Large intestine (tissue), 3 donors: ENCODE measurements around the gene PRDM16. TPM values are rescaled to one million over a fixed set of nuclear protein-coding genes. Genes with fewer than 3 reads are reported as not detected.

Experiments
- DNase-seq, 2 donors: peaks; one replicate each; pipeline versions ENCODE4 v3.0.0 to v3.0.0-alpha.2; 2013
- H3K27ac ChIP-seq: one replicate; pipeline ENCODE4 v1.5.1; 2013; ENCODE audit warnings: low read length
- H3K27me3 ChIP-seq: 2 replicates; pipeline ENCODE4 v1.6.1; 2013; ENCODE audit warnings: low read length; ENCODE audit not compliant: control insufficient read depth, insufficient read depth
- H3K36me3 ChIP-seq: 2 replicates; pipeline ENCODE4 v1.6.1; 2013; ENCODE audit warnings: low read length; ENCODE audit not compliant: control insufficient read depth, insufficient read depth
- H3K4me1 ChIP-seq: one replicate; pipeline ENCODE4 v1.6.1; 2013; ENCODE audit warnings: low read length; ENCODE audit not compliant: control insufficient read depth, insufficient read depth
- H3K4me3 ChIP-seq: one replicate; pipeline ENCODE4 v1.5.1; 2013; ENCODE audit warnings: low read length
- H3K9me3 ChIP-seq: one replicate; pipeline ENCODE4 v1.6.1; 2013; ENCODE audit warnings: mild to moderate bottlenecking, low read depth, low read length, moderate library complexity; ENCODE audit not compliant: control insufficient read depth
- WGBS: methylation state at CpG from one replicate; pipeline ENCODE4 v1.1.5; 2013; ENCODE audit warnings: low lambda C conversion rate; ENCODE audit not compliant: insufficient coverage; 5-methylcytosine and 5-hydroxymethylcytosine counted together
- polyA plus RNA-seq: library from polyadenylated mRNA; unstranded; fragments of 120-200 nt; gene quantifications from one replicate; pipeline ENCODE4 v1.2.1, GENCODE V29; 2013

Gene PRDM16
- polyA plus RNA-seq, 1 donor, result 20.6 TPM

DNA sequence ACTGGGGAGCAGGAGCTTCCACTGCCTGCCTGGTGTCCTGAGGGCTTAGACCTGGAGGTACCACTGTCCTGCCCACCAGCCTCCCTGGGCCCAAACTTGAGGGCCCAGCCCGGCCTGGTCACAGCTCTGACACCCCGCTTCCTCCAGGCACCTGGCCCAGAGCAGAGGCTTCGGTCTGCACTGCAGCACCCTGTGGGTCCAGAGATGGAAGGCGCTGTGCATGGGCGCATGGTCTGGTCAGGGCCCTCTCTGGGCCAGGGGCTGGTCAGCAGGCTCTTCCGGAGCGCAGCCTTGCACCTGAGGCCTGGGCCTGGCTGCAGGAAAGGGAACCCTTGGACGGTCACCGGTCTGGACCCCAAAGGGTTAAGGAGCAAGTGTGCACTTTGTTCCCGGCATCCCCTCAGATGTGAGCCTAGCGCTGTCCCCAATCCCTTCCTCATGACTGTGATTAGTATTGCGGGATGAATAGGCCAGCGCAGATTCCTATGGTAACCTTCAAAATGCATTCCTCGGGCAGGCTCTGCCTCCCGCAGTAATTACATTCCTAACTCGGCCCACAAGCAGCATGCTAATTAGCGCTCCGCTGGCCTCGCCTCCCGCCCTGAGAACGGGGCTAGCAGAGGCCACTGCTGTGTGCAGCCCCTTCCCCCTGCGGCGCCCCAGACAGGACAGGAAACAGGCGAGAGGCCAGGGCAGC, 36.3 kb downstream of the PRDM16 start:
- Histone ChIP-seq H3K27me3 (no peaks in the 10 kb centered on the region), H3K4me3 (no peak overlapping the region), H3K36me3 (no peaks in the 10 kb centered on the region), H3K4me1 (peaks cover 2% of the 10 kb centered on the region), H3K9me3 (peaks cover 4% of the 10 kb centered on the region), H3K27ac (no peak overlapping the region)
- no CpG with 5 or more reads among the region's 24 CpGs for WGBS
- DNase-seq, result peak; percentile 25 to 46

DNA sequence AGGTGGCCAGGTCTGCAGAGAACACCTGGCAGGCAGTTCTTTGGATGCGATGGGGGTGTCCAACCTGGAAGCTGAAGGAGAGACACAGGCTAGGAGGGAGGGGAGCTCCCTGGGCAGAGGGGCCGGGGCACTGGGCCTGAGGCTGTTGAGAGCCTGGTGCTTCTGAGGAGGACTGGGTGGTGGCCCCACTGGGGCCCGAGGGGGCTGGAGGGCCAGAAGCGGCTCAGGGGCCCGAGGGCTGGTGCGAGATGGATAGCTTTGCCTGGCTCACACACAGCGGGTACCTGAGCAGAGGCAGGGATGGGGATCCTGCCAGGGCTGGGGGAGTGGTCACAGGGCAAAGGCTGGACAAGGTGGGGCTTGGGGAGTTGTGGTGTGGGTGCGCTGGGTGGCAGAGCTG, 37.2 kb downstream of the PRDM16 start:
- Histone ChIP-seq H3K36me3 (no peaks in the 10 kb centered on the region), H3K4me1 (peaks cover 2% of the 10 kb centered on the region), H3K9me3 (peaks cover 4% of the 10 kb centered on the region), H3K27me3 (no peaks in the 10 kb centered on the region), H3K4me3 (no peak overlapping the region), H3K27ac (no peak overlapping the region)
- no CpG with 5 or more reads among the region's 8 CpGs for WGBS
- DNase-seq, result no peak

DNA sequence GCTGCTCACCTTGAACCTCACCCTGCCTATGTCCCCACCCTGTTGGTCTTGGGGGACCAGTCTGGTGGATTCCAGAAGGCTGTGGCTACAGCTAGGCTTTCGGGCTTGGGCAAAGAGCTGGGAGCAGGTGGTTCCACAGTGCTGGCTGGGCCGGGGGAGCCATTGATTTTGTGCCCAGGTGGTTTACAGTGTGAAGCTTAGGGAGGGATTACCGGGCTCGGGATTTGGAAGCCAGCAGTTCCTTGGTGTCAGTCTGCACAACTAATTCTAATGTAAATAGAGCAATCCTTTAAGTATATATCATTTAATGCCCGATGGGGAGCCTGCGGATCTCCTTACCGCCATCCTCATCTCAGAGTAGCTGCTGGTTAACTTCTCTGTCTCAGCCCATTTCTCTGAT, 38.2 kb downstream of the PRDM16 start:
- Histone ChIP-seq H3K27me3 (no peaks in the 10 kb centered on the region), H3K4me1 (peaks cover 2% of the 10 kb centered on the region), H3K27ac (no peak overlapping the region), H3K9me3 (peaks cover 4% of the 10 kb centered on the region), H3K36me3 (no peaks in the 10 kb centered on the region), H3K4me3 (no peak overlapping the region)
- DNase-seq, result no peak
- no CpG with 5 or more reads among the region's 7 CpGs for WGBS

DNA sequence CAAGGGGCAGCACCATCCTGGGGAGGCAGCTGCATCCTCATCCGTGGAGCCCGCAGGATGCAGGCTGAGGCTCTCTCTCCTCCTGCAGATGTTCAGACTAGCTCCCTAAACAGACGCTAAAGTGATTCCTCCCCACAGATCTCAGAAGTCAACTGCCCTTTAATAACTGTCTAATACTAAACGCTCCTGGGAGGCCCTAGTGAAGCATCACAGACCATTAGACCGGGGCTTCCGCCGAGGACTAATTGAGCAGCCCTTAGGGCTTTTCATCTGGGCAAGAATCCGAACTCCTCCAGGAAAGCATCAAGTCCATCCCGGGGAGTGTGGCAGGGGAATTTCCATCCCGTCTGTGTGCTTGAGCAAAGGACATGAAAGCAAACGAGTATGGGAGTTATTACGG, 40.4 kb downstream of the PRDM16 start:
- Histone ChIP-seq H3K4me1 (peaks cover 2% of the 10 kb centered on the region), H3K4me3 (no peak overlapping the region), H3K27ac (no peak overlapping the region), H3K36me3 (no peaks in the 10 kb centered on the region), H3K27me3 (no peaks in the 10 kb centered on the region), H3K9me3 (peaks cover 4% of the 10 kb centered on the region)
- no CpG with 5 or more reads among the region's 12 CpGs for WGBS
- no peak for DNase-seq

DNA sequence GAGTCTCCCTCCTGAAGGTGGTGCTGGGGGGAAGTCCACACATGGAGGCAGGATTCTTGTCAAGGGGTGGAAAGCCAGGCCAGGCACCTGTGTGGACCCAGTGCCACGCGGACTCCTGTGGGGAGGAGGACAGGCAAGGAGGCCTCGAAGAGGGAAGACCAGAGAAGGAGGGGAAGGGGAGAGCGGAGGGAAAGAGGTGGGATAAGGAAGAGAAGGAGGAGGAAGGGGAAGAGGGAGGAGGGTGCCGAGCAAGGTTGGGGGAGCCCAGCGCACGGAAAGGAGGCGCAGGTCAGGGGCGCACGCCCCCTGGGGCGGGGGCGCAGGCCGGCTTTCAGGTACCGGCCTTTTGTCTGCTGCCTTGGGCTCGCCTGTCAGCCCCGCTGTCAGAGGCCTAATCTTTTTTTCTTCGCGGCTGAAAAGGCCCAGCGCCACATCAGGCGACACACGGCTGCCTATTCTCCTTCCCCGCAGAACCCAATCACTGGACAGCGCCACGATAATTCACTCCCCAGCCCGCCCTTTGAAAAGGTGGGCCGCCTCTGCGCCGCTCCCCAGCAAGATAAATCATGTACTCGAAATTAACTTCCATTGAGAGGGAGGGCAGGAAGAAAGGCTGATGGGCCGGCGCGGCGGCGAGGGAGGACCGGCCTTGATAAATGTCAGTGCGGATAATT, 42.5 kb downstream of the PRDM16 start:
- DNase-seq, result no peak
- Histone ChIP-seq H3K9me3 (peaks cover 4% of the 10 kb centered on the region), H3K27me3 (no peaks in the 10 kb centered on the region), H3K4me1 (peaks cover 11% of the 10 kb centered on the region), H3K27ac (no peak overlapping the region), H3K36me3 (no peaks in the 10 kb centered on the region), H3K4me3 (no peak overlapping the region)
- no CpG with 5 or more reads among the region's 36 CpGs for WGBS

DNA sequence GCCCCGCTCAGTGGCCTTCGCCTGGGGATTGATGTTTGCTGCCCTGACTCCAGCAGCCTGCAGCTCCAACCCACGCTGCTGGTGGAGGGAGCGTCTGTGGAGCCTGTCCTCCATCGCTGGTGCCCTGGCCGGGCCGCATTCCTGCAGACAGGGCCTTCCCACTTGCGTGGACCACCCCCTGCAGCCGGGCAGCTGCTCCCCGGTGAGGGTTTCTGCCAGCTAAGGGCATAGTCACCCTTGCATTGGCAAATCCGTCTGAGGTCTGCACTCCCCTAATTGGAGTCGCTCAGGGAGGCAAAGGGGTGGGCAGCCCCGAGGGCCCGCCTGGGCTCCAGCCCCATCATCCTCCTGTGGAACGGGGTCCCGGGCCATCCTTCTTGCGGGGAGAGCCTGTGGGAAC, 43.5 kb downstream of the PRDM16 start:
- Histone ChIP-seq H3K27ac (no peak overlapping the region), H3K9me3 (peaks cover 4% of the 10 kb centered on the region), H3K27me3 (no peaks in the 10 kb centered on the region), H3K36me3 (no peaks in the 10 kb centered on the region), H3K4me1 (peaks cover 11% of the 10 kb centered on the region), H3K4me3 (no peak overlapping the region)
- DNase-seq, result no peak
- WGBS, result no CpG with 5 or more reads among the region's 17 CpGs

DNA sequence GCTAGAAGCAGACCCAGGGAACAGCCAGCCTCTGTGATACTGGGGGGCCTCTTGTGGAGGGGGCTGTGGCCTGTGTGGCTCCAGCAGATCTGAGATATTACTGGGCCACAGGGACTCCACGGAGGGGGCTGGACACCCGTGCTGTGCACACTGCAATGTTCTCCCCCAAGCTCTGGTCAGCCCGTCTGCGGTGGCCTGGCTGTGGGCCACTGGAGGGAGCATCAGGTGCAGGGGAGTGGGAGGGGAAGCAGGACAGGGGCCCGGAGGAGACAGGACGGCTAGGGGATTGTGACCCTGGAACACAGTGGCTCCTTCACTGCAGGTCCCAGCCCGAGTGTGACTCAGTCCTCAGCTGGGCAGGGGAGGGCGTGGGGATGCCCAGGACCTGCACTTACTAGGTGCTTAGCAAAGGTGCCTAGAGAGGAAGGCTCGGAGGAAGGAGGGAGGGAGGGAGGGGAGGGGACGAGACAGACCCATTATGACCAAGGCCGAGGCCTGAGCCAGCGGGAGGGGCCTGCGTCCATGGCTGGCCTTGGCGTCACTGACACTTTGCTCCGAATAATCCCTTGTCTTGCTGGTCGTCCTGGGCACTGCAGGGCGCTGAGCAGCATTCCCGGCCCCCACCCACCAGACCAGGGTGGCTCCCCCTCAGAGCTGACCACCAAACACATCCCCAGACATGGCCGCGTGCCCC, 44.2 kb downstream of the PRDM16 start:
- peaks cover 11% of the 10 kb centered on the region for H3K4me1 ChIP-seq
- no peak overlapping the region for H3K4me3 ChIP-seq
- no peak overlapping the region for H3K27ac ChIP-seq
- no peaks in the 10 kb centered on the region for H3K9me3 ChIP-seq
- no peak for DNase-seq
- no CpG with 5 or more reads among the region's 20 CpGs for WGBS
- H3K27me3 ChIP-seq, result no peaks in the 10 kb centered on the region
- H3K36me3 ChIP-seq, result no peaks in the 10 kb centered on the region

DNA sequence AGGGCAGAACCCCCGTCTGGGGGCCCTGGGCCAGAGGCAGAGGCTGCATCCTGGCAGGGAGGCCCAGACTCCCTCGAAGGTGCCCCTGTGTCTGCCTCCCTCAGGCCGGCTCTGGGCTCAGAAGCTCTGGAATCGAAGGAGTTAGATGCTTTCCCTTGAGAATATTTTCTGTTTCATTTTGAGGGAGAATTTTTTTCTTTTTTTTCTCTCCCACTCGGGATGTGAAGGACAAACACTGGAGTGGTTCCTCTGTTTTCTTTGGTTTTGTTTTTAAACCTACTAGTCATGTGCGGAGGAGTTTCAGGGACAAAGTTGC, 44.7 kb downstream of the PRDM16 start:
- H3K27me3 ChIP-seq, result no peaks in the 10 kb centered on the region
- 13% methylated on average over 1 of the region's 6 CpGs for WGBS
- H3K9me3 ChIP-seq, result no peaks in the 10 kb centered on the region
- H3K36me3 ChIP-seq, result no peaks in the 10 kb centered on the region
- H3K27ac ChIP-seq, result no peak overlapping the region
- DNase-seq, result no peak
- H3K4me1 ChIP-seq, result peaks cover 11% of the 10 kb centered on the region
- no peak overlapping the region for H3K4me3 ChIP-seq

DNA sequence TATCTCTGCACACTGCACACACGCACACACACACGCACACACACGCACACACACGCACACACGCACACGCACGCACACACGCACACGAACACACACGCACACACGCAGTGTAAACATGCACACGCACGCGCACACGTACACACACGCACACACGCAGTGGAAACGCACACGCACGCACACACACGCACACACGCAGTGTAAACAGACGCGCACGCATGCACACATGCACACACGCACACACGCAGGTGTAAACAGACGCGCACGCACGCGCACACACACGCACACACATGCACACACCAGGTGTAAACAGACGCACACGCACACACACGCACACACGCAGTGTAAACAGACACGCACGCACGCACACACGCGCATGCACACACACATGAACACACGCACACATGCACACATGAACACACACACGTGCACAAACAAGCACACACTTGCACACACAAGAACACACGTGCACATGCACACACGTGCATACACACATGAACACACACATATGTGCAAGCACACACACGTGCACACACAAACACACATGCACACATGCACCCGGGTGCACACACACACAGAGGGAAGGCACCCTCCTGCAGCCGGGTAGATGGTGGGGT, 45.2 kb downstream of the PRDM16 start:
- no peaks in the 10 kb centered on the region for H3K27me3 ChIP-seq
- no CpG with 5 or more reads among the region's 49 CpGs for WGBS

DNA sequence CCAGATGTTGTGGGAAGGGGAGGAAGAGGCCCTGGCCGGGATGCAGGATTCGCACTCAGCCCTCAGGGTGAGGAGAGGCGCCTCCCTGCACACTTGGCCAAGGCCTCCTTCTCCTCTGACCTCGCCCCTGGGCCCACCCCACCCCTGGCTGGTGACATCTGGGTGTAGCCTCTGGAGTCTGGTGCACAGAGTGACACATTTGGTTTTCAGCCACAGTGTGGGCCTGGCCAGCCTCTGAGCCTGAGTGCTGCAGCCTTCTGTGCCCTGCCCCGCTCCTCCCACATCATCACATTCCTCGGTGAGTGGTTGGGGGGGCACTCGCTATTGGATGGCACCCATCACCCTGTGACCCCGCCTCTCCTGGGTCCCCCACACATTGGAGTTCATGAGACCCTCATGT, 45.8 kb downstream of the PRDM16 start:
- no CpG with 5 or more reads among the region's 8 CpGs for WGBS
- DNase-seq, result no peak
- Histone ChIP-seq H3K27ac (no peak overlapping the region), H3K4me1 (peaks cover 11% of the 10 kb centered on the region), H3K4me3 (no peak overlapping the region), H3K36me3 (no peaks in the 10 kb centered on the region), H3K9me3 (no peaks in the 10 kb centered on the region), H3K27me3 (no peaks in the 10 kb centered on the region)

More for the DNA sequence above, 45.2 kb downstream of the PRDM16 start:
- Histone ChIP-seq H3K27ac (no peak overlapping the region), H3K4me1 (peaks cover 11% of the 10 kb centered on the region), H3K4me3 (no peak overlapping the region), H3K36me3 (no peaks in the 10 kb centered on the region), H3K9me3 (no peaks in the 10 kb centered on the region)
- DNase-seq, result no peak
